ENCODE results near the gene ZNF285.

- no peak for TF ChIP-seq EZH2 (IDR thresholded peaks at IDR 0.05; ENCODE audit: borderline replicate concordance, low read depth, low read length, poor library complexity, severe bottlenecking)
- TF ChIP-seq, protein P1, sequence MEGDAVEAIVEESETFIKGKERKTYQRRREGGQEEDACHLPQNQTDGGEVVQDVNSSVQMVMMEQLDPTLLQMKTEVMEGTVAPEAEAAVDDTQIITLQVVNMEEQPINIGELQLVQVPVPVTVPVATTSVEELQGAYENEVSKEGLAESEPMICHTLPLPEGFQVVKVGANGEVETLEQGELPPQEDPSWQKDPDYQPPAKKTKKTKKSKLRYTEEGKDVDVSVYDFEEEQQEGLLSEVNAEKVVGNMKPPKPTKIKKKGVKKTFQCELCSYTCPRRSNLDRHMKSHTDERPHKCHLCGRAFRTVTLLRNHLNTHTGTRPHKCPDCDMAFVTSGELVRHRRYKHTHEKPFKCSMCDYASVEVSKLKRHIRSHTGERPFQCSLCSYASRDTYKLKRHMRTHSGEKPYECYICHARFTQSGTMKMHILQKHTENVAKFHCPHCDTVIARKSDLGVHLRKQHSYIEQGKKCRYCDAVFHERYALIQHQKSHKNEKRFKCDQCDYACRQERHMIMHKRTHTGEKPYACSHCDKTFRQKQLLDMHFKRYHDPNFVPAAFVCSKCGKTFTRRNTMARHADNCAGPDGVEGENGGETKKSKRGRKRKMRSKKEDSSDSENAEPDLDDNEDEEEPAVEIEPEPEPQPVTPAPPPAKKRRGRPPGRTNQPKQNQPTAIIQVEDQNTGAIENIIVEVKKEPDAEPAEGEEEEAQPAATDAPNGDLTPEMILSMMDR (conservative IDR thresholded peaks at IDR 0.05; ENCODE audit: low read depth, low read length): no peak
These were observed 29.5 kb upstream of the ZNF285 start for GRCh38 chr19:44430956-44431355.

All from A673 (cell line).